HG02610 (cell line): Measurements from ENCODE around the gene LSP1.
"Not testable (repeated sequence)": the region's sequence is repeated elsewhere in the genome, so short reads cannot be mapped to it uniquely, and the experiment has no call there.

ENCODE experiments used
- ATAC-seq: cut with Tn5 transposase; IDR thresholded peaks from one replicate; pipeline ENCODE4 v1.9.1; 2021; ENCODE audit warnings: mild to moderate bottlenecking, moderate library complexity; ENCODE audit not compliant: unreplicated experiment

Gene LSP1

DNA sequence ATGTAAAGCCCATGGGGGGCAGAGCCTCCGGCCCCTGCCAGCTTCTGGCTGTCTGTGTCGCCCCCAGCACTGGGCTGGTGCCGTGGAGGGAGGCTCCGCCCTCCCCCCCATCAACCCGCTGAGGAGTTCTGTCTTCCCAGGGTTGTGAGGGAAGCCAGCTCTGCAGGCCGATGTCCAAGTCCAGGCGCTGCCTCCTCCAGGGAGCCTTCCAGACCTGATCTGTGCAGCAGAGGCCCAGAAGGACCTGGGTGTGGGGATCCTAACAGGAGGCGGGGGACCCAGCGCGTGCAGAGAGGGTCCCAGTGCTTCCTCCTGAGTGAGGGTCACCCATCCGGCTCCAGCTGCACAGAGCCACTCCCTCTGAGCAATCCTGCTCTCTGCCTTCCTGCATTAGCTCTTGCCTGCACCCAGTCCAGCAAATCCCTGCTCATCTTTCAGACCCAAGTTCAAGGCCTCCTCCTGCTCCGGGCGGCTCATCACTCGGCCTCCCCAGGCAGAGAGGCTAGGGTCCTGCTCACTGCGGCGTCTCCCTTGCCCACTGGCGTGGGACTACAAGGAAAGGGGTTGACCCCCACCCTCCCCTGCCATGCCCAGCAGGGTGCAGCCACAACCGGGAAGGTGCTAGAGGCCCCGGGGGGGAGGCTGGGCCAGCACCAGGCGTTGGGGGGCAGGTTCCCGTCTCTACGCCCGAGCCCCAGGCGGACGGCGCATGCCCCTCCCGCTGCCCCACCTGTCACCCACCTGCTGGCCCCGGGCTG, 22.4 kb downstream of the LSP1 start:
- ATAC-seq = no peak

DNA sequence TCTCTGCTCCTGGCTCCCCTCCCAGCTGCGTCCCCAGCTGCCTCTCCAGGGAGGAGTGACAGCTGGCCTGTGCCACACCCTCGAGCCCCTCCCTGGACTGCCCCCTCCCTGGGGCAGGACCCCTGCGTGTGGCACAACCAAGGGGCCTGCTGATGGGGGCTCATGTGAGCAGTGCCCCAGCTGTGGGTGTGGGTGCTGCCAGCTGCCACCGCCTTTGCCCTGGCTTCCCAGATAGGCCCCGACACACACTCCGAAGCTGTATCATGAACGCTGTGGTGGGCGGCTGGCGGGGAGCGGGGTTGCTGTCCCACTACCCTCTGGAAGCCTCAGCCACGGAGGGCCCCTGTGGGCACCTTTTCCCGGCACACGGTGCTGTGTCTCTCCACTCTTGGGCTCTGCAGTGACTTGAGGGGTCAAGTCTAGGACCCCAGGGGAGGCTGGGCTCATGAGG, 23.0 kb downstream of the LSP1 start:
- ATAC-seq = not testable (repeated sequence)

DNA sequence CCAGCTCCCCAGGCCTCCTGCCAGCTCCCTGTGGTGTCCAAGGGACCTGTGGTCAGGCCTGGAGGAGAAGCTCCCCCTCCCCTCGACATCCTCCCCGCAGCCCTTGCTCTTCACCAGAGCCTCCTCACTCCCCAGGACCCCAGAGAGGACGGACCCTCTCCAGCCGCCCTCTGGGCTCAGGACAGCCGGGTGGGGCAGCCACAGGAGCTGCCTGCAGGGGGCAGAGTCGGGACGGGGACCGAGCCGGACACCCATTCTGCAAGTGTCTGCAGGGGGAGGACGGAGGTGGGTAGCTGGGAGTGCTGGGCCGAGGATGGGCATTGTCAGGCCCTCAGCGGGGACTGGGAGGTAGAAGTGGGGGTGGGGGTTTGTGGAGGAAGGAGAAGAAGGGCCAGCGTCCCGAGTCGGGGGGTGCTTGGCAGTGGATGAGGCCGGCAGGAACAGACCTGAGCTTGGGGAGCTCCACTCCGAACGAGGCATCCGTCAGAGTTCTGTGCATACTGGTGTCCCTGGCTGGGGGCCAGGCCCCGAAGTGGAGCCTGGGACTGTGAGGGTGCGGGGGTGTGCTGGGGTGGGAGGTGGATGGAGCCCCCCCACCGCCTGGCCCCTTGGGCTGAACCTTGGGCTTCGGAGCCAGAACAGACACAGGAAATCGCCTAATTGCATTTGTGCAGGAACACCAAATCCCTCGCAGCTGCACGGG, 23.6 kb downstream of the LSP1 start:
- ATAC-seq = no peak

DNA sequence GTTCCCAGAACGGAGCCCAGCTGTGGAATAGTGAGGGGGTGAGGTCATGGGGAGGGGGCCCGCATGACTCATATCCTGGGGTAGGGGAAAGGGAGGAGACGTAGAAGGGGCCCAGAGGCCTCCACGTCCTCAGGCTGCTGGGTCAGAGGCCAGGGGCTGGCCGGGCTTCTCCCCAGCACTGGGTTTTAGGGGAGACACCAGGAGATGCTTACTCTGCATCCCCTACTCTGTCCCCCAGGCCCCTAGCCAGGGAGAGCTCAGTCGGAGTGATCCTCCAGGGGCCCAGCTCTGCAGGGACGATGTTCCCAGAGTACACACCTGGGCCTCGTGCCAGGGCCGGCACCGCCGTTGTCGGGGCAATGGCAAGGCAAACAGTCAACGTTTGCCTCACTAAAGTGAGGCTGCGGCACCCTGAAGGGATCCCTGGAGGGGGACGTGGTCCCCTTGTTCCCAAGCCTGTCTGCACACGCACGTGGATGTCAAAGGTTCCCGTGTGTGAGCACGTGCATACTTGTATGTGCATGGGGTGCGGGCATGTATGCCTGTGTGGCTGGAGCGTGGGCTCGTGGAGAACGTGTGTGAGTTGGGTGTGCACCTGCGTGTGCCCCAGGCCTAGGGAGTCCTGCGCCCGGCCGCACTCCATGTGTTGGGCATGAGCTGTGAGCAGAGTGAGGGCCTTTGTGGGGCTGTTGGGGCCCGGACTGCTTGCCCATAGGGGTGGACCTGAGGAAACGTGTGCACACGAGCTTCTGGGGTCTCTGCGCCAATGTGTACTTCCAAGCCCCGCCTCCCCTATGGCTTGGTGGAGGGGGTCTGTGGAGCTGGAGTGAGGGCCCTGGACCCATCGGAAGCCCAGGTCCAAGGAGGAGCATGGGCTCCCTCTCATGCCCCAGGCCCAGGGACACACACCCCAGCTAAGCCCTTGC, 24.6 kb downstream of the LSP1 start:
- no peak for ATAC-seq

DNA sequence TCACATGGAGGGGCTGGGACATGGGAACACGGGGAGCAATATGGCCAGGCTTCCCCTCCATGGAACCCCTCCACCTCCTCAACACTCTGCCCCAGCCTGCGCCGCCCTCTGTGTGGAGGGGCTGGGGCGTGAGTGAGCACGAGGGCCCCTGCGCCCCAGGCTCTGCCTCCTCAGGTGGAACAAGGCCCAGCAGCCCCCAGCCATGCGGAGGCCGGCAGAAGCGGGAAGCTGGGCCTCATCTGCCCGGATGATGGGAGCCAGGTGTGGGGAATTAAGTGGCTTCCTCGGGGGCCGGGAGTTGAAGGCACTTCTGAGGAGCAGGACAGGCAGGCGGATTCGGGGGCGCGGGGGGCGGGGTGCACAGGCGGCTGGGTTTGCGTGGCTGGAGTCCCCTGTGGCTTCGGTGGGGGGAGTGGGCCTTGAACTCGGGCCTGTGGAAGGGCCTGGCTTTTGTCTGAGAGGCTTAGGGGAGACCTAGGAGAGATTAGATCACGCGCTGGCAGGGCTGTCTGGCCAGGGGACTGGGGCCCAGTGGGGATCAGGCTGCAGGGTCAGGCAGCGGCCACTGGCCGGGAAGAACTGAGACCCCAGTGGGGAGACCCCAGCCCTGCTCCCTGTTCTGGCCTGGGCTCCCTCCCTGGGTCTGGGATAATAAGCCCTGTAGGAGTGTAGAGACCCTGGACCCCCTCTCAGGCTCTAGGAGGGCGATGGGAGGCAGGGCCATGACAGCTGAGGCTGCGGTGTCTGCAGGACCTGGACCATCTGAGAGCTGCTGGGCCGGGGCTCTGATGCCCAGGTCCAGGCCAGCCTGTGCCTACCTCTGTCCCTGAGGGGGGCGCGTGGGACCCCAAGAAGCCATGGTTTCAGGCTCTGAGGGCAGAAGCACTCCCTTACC, 25.5 kb downstream of the LSP1 start:
- no peak for ATAC-seq

DNA sequence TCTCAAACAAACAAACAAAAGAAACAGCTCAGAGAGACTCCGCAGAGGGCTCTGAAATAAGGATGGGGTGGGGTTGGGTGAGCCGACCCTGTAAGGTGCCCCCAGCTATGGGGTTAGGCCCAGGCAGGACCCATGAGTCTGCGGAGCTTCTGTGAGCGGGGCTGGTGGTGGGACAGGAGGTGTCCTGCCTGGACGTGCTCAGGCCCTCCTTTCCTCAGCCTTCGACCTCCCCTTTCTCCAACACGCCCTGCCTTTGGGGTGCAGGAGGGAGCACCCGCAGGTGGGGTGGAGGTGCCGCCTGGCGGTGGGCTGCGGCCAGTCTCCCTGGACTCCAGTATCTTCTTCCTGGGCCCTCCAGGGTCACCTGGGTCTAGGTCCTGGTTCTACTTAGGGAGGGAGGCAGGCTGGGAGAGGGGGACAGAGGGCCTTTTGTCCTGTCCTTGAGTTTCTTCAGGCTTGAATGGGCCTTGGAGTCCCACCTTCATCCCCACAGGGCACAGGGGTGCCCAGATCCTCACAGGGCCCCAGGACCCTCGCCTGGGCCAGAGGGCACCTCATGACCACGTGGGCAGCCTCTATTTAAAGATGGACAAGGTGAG, 26.6 kb downstream of the LSP1 start:
- no peak for ATAC-seq

DNA sequence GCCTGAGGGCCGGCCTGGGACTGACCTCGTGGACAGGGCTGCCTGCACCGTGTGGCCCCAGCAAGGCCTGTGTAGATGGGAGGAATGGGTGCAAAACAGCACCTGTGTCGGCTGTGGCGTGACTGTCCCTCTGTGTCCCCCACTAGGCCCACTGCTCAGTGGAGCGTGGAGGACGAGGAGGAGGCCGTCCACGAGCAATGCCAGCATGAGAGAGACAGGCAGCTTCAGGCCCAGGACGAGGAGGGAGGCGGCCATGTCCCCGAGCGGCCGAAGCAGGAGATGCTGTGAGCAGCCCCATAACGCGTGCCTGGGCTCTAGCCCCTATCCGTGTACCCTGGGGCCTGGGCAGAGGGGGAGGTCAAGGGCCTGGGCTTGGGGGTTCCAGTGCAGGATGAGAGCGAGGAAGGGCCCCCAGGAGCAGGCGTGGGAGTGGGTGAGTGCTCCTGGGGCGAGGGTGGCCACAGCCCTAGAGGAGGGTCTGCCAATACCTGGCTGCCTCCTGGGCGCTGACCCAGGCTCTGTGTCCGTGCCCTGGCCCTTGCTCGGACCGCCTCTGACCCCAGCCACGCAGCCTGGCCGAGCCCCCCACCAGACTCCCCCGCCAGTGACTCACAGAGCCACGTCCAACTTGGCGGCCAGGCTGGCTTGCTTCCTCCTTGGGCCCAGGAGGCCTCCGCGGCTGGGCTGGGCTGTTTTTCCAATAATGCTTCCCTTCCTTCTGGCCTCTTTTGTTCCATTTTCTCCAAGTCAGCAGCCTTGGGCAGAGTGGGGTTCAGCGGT, 27.2 kb downstream of the LSP1 start:
- ATAC-seq = no peak

DNA sequence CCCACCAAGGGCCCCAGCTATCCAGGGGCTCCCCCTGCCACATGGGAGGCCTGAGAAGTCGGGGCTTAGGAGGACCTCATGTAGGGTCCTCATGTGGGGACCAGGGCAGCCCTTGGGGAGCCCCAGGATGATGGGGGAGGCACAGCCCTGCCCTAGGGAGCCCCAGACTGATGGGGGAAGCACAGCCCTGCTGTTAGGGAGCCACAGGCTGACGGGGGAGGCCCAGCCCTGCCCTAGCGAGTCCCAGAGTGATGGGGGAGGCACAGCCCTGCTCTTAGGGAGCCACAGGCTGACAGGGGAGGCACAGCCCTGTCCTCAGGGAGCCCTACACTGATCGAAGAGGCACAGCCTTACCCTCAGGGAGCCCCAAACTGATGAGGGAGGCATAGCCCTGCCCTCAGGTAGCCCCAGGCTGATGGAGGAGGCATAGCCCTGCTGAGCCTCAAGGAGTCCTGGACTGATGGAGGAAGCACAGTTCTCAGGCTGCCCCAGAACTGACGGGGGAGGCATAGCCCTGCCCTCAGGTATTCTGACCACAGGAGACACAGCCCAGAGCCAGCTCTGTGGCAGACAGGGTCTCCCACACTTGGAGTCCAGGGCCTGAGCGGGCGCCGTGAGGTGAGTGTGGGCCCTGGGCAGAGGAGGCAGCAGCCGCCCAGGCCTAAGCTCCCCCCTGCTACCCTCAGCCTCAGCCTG, 28.0 kb downstream of the LSP1 start:
- ATAC-seq = no peak

DNA sequence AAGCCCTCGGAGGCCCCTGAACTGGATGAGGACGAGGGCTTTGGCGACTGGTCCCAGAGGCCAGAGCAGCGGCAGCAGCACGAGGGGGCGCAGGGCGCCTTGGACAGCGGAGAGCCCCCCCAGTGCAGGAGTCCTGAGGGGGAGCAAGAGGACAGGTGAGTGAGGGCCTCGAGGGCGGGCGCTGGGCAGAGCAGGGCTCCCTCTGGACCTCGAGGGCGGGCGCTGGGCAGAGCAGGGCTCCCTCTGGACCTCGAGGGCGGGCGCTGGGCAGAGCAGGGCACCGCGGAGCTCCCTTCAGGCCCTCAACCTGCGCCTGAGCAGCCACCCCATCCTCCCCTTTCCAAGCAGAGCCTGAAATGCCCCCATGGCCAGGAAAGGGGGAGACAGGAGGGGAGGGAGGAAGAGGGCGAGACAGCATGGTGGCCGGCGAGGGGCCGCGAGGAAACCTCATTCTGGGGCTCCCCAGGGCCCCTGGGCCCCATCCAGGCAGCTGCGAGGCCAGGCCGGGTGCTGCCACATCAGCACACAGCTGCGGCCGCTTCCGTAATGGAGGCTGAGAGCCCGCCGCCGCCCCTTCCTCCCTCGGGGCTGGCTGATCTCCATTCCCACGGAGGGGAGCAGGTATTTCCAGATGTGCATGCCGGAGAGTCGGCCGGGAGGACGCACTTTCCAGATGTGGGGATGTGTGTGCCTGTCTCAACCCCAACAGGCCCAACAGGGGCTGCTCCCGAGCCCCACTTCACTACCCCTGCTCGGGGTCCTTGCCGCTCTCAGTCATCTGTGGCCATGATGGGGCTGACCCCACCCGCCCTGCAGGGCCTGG, 28.8 kb downstream of the LSP1 start:
- no peak for ATAC-seq

DNA sequence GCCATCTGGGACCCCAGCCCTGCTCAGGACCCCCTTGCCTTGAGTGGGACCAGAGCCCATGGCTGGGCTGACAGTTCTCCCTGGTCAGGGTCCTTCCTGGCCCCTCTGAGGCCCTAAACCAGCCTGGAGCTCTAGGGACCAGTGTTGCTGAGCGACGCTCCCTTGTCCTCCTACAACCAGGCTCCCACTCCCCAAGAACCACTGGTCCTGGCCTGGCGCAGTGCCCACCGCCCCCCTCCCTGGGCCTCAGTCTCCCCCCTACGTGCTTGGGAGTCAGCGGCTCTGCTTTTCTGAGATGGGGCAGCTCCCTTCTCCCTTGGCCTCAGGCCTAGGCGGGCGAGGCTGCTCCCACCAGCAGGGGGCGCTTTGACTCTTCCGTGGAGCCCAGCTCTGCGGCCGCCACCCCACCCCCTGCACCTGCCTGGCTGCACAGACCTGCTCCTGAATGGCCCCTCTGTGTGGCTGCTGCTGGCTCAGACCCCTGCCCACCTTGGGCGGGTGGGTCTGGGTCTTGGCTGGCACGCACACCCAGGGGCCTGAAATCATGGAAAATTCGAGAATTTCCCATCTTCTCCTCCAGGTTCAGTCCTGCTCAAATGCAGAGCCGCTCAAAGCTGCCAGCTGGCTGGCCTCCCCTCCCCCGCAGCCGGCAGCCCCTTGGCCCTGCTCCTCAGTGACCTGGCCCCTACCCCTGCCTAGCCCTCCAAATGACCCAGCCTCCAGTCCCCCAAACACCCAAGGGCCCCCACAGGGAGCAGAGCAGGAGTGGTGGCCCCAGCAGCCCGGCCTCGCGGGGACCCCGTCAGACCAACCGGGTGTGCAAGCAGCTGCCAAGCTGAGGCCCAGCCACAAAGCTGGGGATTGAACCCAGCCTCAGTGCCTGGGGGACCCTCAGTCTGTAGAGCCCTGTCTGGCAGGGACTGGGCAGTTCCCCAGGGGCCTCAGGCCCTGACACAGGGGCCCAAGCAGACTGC, 29.7 kb downstream of the LSP1 start:
- no peak for ATAC-seq

DNA sequence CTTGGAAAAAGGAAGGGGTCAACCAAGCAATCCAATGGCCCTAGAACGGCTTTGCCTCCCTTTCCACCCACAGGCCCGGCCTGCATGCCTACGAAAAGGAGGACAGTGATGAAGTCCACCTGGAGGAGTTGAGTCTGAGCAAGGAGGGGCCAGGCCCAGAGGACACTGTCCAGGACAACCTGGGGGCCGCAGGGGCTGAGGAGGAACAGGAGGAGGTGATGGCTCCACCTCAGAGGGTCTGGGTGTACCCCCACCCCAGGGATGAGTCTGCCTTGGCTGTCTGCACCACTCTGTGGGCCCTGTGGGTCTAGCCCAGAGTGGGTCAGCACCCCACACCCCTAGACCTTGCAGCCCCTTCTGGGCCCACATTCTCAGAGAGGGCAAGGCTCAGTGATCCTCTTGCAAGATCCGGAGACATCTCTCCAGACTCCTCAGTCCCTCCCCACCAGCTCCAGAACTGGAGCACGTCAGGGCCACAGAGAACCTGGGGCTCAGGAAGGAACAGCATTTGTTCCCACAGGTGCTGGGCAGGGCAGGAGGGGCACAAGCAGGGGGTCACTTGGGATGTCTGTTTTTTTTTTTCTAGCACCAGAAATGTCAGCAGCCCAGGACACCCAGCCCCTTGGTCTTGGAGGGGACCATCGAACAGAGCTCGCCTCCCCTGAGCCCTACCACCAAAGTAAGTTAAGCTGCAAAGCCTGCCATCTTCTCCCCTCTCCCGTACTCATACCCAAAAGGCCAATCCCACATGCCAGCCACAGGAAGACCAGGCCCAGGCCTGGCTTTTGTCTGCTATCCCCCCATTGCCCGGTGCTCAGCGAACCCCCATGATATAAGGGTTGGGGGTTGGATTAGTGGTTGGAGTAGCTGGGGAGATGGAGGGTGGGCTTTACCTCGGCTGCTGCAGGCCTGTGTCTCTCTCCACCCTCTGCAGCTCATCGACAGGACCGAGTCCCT, 30.7 kb downstream of the LSP1 start:
- no peak for ATAC-seq

DNA sequence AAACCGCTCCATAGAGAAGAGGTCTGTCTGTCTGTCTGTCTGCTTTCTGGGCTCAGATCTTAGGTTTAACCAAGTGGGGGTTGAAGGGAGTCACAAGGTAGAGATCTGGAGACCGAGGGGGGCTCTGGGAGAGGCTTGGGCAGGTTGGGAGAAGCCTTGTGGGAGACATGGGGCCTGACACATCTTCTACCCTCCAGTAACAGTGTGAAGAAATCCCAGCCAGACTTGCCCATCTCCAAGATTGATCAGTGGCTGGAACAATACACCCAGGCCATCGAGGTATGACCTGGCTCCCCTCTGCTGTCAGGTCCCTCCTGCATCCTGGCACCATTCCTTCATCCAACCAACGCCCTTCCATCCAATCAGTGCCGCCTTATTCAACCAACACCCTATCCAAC, 31.4 kb downstream of the LSP1 start:
- no peak for ATAC-seq

DNA sequence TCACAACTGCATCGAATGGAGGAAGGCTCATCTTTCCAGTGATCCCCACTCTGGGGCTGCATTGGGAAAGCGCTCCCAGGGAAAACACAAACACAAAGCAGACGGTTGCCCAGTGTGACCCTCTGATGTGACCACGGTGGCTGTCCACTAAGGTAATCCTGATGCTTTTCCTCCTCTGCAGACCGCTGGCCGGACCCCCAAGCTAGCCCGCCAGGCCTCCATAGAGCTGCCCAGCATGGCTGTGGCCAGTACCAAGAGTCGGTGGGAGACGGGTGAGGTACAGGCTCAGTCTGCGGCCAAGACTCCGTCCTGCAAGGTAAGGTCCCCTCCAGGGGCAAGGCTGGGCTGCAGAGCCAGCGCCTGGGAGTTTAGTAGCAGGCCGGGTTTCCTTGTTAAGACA, 33.7 kb downstream of the LSP1 start:
- ATAC-seq = not testable (repeated sequence)

DNA sequence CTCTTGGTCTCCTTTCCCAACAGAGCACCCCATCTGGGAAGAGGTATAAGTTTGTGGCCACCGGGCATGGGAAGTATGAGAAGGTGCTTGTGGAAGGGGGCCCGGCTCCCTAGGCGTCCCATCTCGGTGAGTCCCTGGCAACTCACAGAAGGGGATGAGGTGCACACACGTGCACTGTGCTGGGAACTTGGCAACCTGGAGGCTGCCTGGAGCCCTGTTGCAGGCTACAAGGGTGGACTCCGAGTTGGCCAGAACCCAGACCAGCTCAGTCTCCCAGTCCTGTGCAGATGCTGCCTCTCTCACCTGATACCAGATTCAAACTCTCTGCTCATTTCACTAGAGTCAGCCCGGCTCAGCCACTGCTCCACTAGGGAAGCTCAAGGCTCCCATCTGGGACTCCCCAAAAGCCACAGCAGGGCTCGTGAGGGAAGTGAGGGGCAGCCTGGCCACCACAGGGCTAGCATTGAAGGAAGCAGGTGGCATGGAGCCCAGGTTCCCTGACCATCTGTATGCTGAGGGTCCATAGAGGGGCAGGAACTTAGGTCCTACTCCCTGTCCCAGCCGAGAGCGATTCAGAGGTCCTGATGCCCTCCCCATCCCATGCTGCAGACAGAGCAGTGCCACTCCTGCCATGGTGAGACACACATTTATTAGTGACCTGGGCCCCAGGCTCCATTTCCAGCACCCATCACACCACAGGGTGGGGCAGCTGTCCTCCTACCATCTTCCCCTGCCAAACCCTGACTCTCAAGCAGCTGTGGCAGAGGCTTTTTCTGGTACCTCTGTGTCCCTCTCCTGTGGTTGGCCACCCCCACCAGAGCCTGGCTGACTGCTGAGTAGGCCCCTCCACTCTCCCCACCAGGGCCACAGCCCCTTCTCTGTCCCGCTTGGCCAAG, 34.8 kb downstream of the LSP1 start:
- ATAC-seq = no peak
